Loucy (cell line): ENCODE data around the gene KCNJ15.

Experiments used
- EZH2phosphoT487 ChIP-seq: fragments of 200-600 bp; IDR thresholded peaks from 2 replicates; pipeline ENCODE4 v1.6.1; 2018; ENCODE audit warnings: antibody characterized with exemption, mild to moderate bottlenecking, moderate library complexity, borderline replicate concordance
- TF ChIP-seq, protein P1 (sequence below): fragments of 200-600 bp; sonication (generic); conservative IDR thresholded peaks from 2 replicates; pipeline ENCODE4 v1.5.1; 2014; ENCODE audit warnings: mild to moderate bottlenecking, antibody characterized with exemption, low read length

DNA sequence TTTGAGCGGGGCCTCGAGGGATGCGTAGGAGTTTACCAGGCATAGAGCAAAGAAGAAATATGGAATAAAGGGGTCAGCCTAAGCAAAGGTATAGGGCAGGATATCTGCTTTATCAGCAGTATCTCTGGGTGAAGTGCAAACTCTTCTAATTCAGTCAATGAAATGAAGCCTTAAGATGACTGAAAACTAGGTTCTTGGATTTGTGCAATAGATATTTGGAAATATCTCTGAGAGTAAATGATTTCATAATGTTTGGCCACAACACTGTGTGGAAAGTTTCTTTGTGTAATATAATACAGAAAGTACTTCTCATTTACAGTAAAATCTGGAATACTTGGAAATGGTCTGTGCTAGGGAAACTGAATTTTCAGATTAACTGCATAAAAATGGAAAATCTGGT lies 26.1 kb downstream of the KCNJ15 start:
- TF ChIP-seq, protein P1, sequence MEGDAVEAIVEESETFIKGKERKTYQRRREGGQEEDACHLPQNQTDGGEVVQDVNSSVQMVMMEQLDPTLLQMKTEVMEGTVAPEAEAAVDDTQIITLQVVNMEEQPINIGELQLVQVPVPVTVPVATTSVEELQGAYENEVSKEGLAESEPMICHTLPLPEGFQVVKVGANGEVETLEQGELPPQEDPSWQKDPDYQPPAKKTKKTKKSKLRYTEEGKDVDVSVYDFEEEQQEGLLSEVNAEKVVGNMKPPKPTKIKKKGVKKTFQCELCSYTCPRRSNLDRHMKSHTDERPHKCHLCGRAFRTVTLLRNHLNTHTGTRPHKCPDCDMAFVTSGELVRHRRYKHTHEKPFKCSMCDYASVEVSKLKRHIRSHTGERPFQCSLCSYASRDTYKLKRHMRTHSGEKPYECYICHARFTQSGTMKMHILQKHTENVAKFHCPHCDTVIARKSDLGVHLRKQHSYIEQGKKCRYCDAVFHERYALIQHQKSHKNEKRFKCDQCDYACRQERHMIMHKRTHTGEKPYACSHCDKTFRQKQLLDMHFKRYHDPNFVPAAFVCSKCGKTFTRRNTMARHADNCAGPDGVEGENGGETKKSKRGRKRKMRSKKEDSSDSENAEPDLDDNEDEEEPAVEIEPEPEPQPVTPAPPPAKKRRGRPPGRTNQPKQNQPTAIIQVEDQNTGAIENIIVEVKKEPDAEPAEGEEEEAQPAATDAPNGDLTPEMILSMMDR, result no peak
- no peak for TF ChIP-seq EZH2phosphoT487
